Liver (tissue), 3 donors: ENCODE results near the gene KIRREL3.

Source experiments
- ATF3 ChIP-seq: IDR thresholded peaks from 2 replicates; pipeline ENCODE4 v1.6.1; 2016; ENCODE audit warnings: antibody characterized with exemption
- CTCF ChIP-seq: fragments of 150-350 bp; IDR thresholded peaks from 2 replicates; pipeline ENCODE4 v1.5.1; 2017; ENCODE audit warnings: improper control_type of control experiment, low read depth, low read length; ENCODE audit not compliant: missing input control
- EGR1 ChIP-seq, 2 donors: IDR thresholded peaks; 2 replicates each; pipeline ENCODE4 v1.6.1; 2016 to 2018; ENCODE audit warnings: antibody characterized with exemption in 2 of 2, low read depth in 2 of 2
- HNF4A ChIP-seq, 2 donors: conservative IDR thresholded peaks; 2 replicates each; pipeline ENCODE4 v1.6.1; 2016; ENCODE audit warnings: antibody characterized with exemption in 2 of 2, mild to moderate bottlenecking in 2 of 2
- JUND ChIP-seq, 2 donors: IDR thresholded peaks; 2 replicates each; pipeline ENCODE4 v1.6.1; 2016; ENCODE audit warnings: antibody characterized with exemption in 2 of 2
- MAX ChIP-seq: IDR thresholded peaks from 2 replicates; pipeline ENCODE4 v1.6.1; 2016; ENCODE audit warnings: antibody characterized with exemption
- NR2F2 ChIP-seq: IDR thresholded peaks from 2 replicates; pipeline ENCODE4 v1.6.1; 2016; ENCODE audit warnings: antibody characterized with exemption
- RAD21 ChIP-seq, 2 donors: IDR thresholded peaks; 2 replicates each; pipeline ENCODE4 v1.6.1; 2016; ENCODE audit warnings: antibody characterized with exemption in 2 of 2, mild to moderate bottlenecking in 2 of 2
- REST ChIP-seq: IDR thresholded peaks from 2 replicates; pipeline ENCODE4 v1.6.1; 2016; ENCODE audit warnings: antibody characterized with exemption, mild to moderate bottlenecking
- RXRA ChIP-seq, 2 donors: IDR thresholded peaks; 2 replicates each; pipeline ENCODE4 v1.6.1; 2017 to 2018; ENCODE audit warnings: antibody characterized with exemption in 2 of 2, mild to moderate bottlenecking in 1 of 2
- SP1 ChIP-seq: IDR thresholded peaks from 2 replicates; pipeline ENCODE4 v1.6.1; 2018; ENCODE audit warnings: antibody characterized with exemption, mild to moderate bottlenecking
- TAF1 ChIP-seq: conservative IDR thresholded peaks from 2 replicates; pipeline ENCODE4 v1.6.1; 2016; ENCODE audit warnings: antibody characterized with exemption, mild to moderate bottlenecking
- YY1 ChIP-seq: IDR thresholded peaks from 2 replicates; pipeline ENCODE4 v1.6.1; 2016; ENCODE audit warnings: antibody characterized with exemption, mild to moderate bottlenecking
- ZBTB33 ChIP-seq: IDR thresholded peaks from 2 replicates; pipeline ENCODE4 v1.6.1; 2016; ENCODE audit warnings: antibody characterized with exemption
- donor health status: healthy.
- donor health status: healthy.

- TF ChIP-seq CTCF: no peak
- no peak for TF ChIP-seq NR2F2
- no peak for TF ChIP-seq ZBTB33
- TF ChIP-seq TAF1: no peak
- no peak for TF ChIP-seq JUND (IDR thresholded peaks at IDR 0.05)
- TF ChIP-seq HNF4A (conservative IDR thresholded peaks at IDR 0.05): no peak
- TF ChIP-seq YY1: no peak
- TF ChIP-seq REST: no peak
- TF ChIP-seq SP1: no peak
- TF ChIP-seq MAX: no peak
- TF ChIP-seq EGR1 (IDR thresholded peaks at IDR 0.05; ENCODE audit: low read depth in 2 of 2): no peak
- TF ChIP-seq RAD21 (IDR thresholded peaks at IDR 0.05): no peak
- no peak for TF ChIP-seq ATF3
- no peak for TF ChIP-seq RXRA (IDR thresholded peaks at IDR 0.05)
Measured at GRCh38 chr11:126951465-126951864, 49.1 kb downstream of the KIRREL3 start.
